GM19328 (cell line): ENCODE results near the gene ATP5F1E.
"Not testable (repeated sequence)": the region's sequence is repeated elsewhere in the genome, so short reads cannot be mapped to it uniquely, and the experiment has no call there.

Experiments used
- ATAC-seq: cut with Tn5 transposase; IDR thresholded peaks from one replicate; pipeline ENCODE4 v1.9.1; 2021; ENCODE audit warnings: mild to moderate bottlenecking, moderate library complexity; ENCODE audit not compliant: unreplicated experiment

ATP5F1E gene

DNA sequence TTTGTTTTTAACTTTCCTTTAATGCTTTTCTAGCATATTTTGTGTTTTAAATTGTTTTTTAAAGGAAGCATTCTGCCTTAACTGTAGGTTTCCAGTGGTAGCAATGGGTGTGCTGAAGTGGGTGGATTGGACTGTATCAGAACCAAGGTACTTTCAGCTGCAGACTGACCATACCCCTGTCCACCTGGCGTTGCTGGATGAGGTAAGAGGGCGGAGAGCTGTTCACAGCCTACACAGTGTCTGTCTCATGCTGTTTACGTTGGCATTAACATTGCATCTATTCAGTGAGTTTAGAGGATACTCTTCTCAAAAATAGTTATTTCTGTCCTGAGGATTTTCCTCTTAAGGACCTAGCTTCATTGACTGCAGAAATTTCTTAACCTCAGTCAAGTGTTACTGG is 39.2 kb downstream of the ATP5F1E start:
- ATAC-seq = no peak

DNA sequence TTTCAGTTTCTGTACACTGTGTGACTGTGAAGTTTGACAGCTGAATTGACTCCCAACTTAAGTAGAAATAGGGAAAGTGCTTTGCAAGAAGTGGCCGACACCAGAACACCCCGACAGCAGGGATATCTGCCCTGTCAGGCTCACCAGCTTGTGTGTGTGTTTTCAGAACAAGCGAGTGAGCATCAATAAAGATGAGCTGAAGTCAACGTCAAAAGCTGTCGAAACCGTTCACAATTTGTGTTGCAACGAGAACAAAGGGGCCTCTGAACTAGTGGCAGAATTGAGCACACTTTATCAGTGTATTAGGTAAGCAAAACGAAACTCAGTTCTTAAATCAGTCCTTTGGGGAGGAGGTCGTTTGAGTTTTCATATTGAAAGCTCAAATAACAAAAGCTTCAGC is 40.4 kb downstream of the ATP5F1E start:
- ATAC-seq = no peak

DNA sequence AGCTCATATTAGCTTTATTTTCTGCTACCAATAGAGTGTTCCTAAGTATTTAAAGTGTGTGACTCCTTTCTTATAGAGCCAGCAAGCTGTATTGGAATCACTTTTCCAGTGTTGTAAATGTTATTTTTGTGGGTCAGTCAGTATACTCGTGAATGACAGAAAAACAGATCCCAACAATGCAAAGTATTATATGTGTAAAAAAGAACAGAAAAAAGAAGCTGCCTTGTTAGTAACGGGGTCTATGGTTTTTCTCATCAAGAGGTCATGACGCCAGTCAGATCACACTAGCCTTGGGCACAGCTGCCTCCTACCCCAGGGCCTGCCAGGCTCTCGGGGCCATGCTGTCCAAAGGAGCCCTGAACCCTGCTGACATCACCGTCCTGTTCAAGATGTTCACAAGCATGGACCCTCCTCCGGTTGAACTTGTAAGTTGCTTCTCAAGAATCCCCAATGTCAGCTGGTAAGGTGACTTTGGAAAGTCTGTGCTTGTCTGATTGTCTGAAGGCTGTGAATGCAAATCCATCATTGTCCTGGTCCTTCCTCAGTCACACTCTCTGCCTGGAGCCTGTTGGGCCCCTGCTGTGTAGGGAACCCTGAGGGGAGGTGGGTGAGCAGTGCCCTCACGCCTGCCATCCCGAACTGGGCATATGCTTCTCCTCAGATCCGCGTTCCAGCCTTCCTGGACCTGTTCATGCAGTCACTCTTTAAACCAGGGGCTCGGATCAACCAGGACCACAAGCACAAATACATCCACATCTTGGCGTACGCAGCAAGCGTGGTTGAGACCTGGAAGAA is 41.3 kb downstream of the ATP5F1E start:
- ATAC-seq = no peak

GRCh38 chr20:58989196-58989595 is 42.9 kb downstream of the ATP5F1E start:
- no peak for ATAC-seq

DNA sequence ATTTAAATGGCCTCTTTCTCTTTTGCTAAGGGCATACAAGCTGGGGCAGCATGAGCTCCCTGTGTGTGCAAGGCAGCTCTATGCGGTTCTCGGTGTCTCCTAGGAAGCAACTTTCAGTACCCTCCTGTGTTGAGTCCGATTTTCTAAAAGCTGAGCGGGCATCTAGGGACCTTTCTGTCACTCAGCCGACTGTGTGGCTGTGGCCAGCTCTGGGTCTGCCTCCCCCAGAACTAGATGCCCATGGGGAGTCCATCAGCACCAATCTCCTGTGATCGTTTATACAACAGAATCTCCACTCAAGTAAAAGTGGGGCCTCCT is 43.6 kb downstream of the ATP5F1E start:
- no peak for ATAC-seq

- no peak for ATAC-seq
These were observed 44.2 kb downstream of the ATP5F1E start for GRCh38 chr20:58987790-58988564.

- ATAC-seq = no peak
These were observed 45.1 kb downstream of the ATP5F1E start for GRCh38 chr20:58986968-58987517.

DNA sequence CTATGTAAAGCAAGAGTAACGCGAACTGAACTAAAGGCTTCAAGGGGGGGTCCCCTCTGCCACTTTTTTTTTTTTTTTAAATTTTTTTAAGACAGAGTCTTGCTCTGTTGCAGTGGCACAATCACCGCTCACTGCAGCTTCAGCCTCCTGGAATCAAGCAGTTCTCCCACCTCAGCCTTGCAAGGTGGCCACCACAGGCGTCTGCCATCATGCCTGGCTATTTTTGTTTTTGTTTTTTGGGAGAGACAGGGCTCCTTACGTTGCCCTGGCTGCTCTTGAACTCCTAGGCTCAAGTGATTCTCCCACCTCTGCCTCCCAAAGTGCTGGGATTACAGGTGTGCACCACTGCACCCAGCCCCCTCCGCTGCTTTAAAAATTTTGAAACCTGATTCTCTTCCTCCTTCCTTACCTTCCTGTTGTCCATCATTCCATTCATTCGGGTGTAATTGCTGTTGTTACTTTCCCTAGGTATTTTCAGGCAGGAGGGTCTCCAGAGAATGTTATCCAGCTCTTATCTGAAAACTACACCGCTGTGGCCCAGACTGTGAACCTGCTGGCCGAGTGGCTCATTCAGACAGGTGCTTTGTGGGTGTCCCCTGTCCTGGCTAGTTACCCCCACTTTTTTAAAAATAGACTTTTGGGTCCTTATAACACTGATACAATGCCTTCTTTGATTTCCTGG is 45.7 kb downstream of the ATP5F1E start:
- no peak for ATAC-seq

DNA sequence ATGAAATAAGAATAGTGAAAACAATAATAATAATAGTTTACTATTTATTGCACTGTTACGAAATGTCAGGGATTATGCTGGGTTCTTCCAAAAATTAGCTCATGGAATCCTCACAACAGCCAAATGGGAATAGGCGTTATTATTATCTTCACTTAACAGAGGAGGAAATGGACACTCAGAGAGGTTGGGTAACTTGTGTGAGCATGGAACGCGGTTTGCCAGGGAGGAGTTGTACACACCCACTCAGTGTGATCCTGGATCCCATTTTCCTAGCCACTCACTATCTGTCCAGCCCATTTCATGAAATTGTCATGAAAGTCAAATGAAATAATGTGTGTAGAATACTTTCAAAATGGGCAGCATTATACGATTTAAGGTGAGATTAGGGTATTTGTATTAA is 46.5 kb downstream of the ATP5F1E start:
- no peak for ATAC-seq

- ATAC-seq = no peak
These were observed 47.4 kb downstream of the ATP5F1E start for GRCh38 chr20:58984691-58985090.

DNA sequence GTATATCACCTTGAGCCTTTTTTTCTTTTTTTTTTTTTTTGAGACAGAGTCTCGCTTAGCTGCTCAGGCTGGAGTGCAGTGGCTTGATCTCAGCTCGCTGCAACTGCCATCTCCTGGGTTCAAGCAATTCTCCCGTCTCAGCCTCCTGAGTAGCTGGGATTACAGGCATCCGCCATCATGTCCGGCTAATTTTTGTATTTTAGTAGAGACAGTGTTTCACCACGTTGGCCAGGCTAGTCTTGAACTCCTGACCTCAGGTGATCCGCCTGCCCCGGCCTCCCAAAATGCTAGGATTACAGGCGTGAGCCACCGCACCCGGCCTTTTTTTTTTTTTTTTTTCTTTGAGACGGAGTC is 49.0 kb downstream of the ATP5F1E start:
- not testable (repeated sequence) for ATAC-seq

GRCh38 chr20:58982406-58983114 is 49.6 kb downstream of the ATP5F1E start:
- ATAC-seq = no peak

- ATAC-seq = peak; percentile 1
These were observed 50.3 kb downstream of the ATP5F1E start for GRCh38 chr20:58981628-58982364.

- peak; percentile 74 for ATAC-seq
These were observed 51.2 kb downstream of the ATP5F1E start, which contains the start of gene NELFCD for GRCh38 chr20:58980711-58981627. Gene NELFCD, plus strand, starts transcription at chr20:58981256. Its CDS starts 54 bp downstream, at chr20:58981310.

- no peak for ATAC-seq
These were observed 53.6 kb downstream of the ATP5F1E start for GRCh38 chr20:58978351-58979190.

GRCh38 chr20:58976061-58976730 is 55.9 kb downstream of the ATP5F1E start:
- ATAC-seq = no peak
